Measurements from ENCODE around the gene OR52K1. TPM values are rescaled to one million over a fixed set of nuclear protein-coding genes. Genes with fewer than 3 reads are reported as not detected.
"Not testable (repeated sequence)": the region's sequence is repeated elsewhere in the genome, so short reads cannot be mapped to it uniquely, and the experiment has no call there.

OR52K1 gene
- total RNA-seq, 1 experiment from 2014 or later = not detected

DNA sequence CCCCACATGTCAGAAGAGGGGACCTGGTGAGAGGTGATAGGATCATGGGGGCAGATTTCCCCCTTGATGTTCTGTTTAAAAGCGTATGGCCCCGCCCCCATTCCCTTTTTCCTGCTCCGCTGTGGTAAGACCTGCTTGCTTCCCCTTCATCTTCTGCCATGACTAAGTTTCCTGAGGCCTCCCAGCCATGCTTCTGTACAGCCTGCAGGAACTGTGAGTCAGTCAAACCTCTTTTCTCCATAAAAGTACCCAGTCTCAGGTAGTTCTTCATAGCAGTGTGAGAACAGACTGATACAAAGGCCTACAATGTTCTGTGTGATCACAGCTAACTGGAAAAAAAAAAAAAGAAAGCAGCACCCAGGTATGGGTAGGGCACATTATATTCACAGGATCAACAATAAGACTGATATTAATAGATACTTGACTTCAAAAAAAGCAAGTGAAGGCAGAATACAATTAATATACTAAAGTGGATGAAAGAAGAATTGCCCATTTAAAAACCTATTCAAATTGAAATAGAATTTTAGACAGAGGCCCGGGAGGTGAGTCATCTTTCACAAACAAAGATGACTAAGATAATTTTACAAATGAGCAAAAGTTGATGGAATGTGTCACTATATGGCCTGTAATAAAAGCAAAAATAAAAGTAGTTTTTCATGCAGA lies 1.7 kb upstream of the OR52K1 start:
- no peak for DNase-seq (ENCODE audit: low read depth)
- in situ Hi-C loops (cut with HindIII; ENCODE audit: low pct_unique_long_range_greater_than_20kb, low sequenced_read_pairs) = no loop called here

DNA sequence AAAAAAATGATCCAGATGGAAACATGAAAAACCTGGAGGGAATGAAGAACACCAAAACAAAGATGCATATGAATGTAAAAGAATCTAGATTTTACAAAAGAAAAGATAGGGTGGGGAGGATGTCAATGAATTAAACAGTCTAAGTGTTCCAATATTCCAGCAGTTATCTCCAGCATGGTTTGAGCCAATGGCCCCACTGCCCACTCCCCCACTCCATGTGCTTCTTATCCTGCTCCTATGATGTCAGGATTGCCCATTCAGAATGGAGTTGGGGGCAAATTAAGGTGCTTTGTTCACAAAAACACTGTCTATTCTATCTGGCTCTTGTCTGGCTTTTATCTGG lies 1.2 kb upstream of the OR52K1 start:
- in situ Hi-C loops (cut with HindIII; ENCODE audit: low pct_unique_long_range_greater_than_20kb, low sequenced_read_pairs) = no loop called here

DNA sequence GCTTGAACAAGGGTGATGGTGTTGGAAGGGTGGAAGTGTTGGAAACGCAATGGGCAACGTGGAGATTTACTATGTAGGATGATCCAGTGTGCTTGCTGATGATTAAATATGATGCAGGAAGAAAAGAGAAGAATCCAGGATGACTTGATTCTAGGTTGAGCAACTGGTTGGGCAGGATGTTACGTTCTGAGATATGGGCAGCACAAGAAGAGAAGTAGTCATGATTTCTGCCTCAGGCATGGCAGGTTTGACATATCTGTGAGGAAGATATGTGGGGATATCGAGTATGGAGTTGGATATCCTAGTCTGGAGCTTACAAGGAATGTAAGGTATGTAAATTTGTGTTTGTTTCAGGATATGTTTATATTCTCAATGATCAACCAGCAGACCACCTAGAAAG lies 1.9 kb downstream of the OR52K1 start:
- DNase-seq (ENCODE audit: low read depth) = no peak
- in situ Hi-C loops (cut with HindIII; ENCODE audit: low pct_unique_long_range_greater_than_20kb, low sequenced_read_pairs) = no loop called here

More for the DNA sequence above, 1.2 kb upstream of the OR52K1 start:
- no peak for DNase-seq (ENCODE audit: low read depth)

- DNase-seq (ENCODE audit: low read depth); in situ Hi-C loops (cut with HindIII; ENCODE audit: low pct_unique_long_range_greater_than_20kb, low sequenced_read_pairs): not testable (repeated sequence)
These were observed 9.0 kb downstream of the OR52K1 start for GRCh38 chr11:4491405-4491804.

DNA sequence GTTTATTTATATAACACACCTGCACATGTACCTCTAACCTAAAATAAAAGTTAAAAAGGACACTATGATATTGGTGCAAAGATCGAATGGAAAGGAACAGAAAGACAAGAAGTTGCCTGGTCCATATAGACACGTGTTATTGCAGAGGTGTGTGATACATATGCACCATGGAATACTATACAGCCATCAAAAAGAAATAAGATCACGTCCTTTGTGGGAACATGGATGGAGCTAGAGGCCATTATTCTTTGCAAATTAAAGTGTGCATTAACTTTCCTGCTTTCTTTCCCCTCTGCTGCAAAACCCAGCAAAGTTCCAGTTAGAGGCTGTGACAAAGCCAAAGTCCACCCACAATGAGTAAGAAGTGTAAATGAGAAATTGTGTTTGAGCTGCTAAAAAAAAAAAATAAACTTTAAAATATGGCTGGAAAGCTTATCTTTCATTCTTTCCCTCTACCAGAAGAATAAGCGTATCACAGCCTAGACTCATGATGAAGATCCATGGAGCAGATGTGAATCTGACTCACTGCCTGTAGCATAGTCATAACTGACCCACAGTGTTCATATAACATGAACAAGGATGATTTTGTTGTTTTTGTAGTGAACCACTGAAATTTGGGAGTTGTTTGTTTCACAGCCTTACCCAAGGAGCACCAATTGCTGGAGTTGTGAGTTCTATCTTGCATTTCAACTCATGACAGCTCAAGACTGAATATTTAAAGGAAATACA lies 9.6 kb downstream of the OR52K1 start:
- DNase-seq (ENCODE audit: low read depth) = no peak
- in situ Hi-C loops (cut with HindIII; ENCODE audit: low pct_unique_long_range_greater_than_20kb, low sequenced_read_pairs) = no loop called here

DNA sequence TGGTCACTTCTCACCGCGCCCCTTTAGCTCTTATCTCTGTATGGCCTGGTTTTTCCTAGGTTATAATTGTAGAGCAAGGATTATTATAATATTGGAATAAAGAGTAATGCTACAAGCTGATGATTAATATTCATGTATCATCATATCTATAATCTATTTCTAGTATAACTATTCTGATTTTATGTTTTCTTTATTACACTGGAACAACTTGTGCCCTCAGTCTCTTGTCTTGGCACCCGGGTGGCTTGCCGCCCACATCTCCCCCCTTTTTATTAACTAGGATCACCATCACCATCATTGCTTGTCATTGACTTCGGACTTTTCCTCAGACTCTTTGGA lies 11.0 kb downstream of the OR52K1 start:
- no peak for DNase-seq (ENCODE audit: low read depth)
- in situ Hi-C loops (cut with HindIII; ENCODE audit: low pct_unique_long_range_greater_than_20kb, low sequenced_read_pairs) = no loop called here

DNA sequence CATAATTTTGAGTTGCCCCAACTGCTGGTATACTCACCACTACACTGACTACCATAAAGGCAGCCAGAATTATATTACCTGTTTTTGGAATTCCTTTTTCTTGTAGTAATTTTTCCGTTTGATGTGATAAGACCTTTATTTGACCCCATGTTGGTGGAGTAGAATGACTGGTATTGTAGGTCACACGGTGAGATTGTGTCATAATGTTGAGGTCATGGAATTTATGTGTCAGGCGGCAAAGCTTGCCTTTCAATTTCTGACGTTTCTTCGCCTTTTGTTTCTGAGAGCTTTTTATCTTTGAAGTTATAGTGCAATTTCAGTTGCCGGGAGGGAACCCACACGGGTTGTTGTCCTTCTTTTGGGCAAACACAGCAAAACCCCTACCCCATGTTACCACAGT lies 13.0 kb downstream of the OR52K1 start:
- DNase-seq (ENCODE audit: low read depth) = no peak
- in situ Hi-C loops (cut with HindIII; ENCODE audit: low pct_unique_long_range_greater_than_20kb, low sequenced_read_pairs) = no loop called here

DNA sequence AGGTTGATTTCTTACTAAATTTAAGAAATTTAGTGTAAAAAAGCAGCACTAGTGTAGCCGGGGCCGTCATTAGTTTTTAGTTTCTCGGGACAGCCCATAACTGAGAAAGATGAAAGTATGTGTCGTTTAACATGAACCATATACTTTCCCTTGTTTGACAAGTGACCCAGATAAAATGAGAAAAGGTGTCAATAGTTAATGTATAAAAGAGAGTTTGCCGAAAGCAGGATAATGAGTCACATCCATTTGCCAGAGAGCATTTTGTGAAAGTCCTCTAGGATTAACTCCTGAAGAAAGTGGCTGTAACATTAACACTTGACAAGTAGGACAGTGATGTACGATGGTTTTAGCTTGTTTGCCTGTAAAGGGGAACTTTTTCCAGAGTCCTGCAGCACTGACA lies 13.5 kb downstream of the OR52K1 start:
- in situ Hi-C loops (cut with HindIII; ENCODE audit: low pct_unique_long_range_greater_than_20kb, low sequenced_read_pairs) = no loop called here
- DNase-seq (ENCODE audit: low read depth) = no peak

GRCh38 chr11:4496557-4497248 lies 14.3 kb downstream of the OR52K1 start:
- no peak for DNase-seq (ENCODE audit: low read depth)
- in situ Hi-C loops (cut with HindIII; ENCODE audit: low pct_unique_long_range_greater_than_20kb, low sequenced_read_pairs) = no loop called here

GRCh38 chr11:4508886-4509285 lies 26.4 kb downstream of the OR52K1 start:
- in situ Hi-C loops (cut with HindIII; ENCODE audit: low pct_unique_long_range_greater_than_20kb, low sequenced_read_pairs) = no loop called here

DNA sequence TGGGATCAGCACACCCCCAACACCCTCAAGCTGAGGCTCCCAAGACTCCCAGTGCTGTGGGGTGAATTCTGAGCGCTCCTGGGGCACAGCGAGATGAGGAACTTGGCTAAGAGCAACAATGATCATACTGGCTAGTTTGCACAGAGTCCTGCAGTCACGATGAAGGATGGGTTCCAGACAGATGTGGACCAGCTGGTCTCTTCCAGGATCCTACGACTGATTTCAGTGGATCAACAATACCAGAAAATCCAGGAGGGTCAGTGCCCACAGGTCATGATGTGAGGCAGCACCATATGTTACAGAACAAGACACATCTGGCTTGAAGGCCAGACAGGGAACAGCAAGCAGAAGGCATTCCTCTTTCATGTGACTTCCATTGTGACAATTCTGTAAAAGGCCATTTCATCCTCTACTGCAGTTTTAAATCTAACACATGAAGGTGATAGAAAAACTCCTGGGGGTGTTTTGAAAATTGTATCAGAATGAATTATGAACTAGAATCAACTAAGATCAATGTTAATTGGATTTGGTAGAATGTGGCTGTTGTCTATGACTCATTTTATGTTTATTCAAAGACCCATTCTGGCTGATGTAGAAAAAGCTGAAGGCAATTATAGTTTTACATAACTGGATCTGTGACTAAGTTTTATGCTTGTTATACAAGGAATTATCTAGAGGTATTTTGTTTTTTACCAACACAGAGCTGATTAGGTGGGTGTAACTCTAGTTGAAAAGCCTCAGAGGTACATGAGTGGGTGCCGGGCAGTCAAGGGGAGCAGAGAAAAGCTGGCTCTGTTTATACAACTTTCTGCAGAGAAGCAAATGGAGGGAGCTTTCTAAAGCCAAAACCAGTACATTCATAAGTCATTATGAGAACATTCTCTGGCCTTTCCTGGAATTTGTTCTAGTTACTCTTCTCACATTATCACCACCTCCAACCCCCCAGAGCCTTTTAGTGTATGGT lies 29.1 kb downstream of the OR52K1 start:
- DNase-seq (ENCODE audit: low read depth) = no peak
- in situ Hi-C loops (cut with HindIII; ENCODE audit: low pct_unique_long_range_greater_than_20kb, low sequenced_read_pairs) = no loop called here

More at GRCh38 chr11:4508886-4509285, 26.4 kb downstream of the OR52K1 start:
- DNase-seq (ENCODE audit: low read depth) = no peak

- in situ Hi-C loops (cut with HindIII; ENCODE audit: low pct_unique_long_range_greater_than_20kb, low sequenced_read_pairs) = no loop called here
- DNase-seq (ENCODE audit: low read depth) = no peak
These were observed 31.8 kb downstream of the OR52K1 start for GRCh38 chr11:4514196-4514595.

GRCh38 chr11:4522339-4522738 lies 39.9 kb downstream of the OR52K1 start:
- in situ Hi-C loops (cut with HindIII; ENCODE audit: low pct_unique_long_range_greater_than_20kb, low sequenced_read_pairs) = no loop called here
- DNase-seq (ENCODE audit: low read depth) = no peak

DNA sequence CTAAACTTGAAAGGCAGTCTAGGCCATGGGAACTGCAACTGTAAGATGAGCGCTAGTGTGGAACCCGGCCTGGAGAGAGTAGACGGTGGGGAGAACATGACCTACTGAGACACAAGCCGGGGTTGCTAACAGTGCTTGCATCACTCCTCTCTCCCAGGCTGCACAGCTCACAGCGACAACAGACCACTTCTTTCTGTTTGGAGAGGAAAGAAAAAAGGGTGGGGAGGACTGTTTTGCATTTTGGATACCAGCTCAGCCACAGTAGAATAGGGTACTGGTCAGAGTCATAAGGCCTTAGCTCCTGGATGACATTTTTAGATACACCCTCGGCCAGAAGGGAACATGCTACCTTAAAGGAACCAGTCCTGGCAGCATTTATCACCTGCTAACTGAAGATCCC lies 40.3 kb downstream of the OR52K1 start:
- in situ Hi-C loops (cut with HindIII; ENCODE audit: low pct_unique_long_range_greater_than_20kb, low sequenced_read_pairs) = no loop called here

DNA sequence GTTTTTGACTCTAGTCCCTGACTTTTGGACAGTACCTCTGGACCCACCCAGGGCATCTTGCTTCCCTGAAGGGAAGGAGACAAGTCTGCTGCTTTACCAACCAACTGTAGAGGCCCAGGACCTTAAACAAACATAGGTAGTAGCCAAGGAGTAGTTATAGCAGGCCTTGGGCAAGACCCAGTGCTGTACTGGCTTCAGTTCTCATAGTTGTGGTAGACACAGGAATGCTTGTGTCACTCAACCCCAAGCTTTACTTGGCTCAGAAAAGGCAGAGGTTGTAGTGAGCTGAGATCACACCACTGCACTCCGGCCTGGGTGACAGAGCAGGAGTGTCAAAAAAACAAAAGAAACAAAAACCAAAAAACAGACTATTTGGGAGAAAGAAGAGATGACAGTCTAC lies 41.2 kb downstream of the OR52K1 start:
- in situ Hi-C loops (cut with HindIII; ENCODE audit: low pct_unique_long_range_greater_than_20kb, low sequenced_read_pairs) = no loop called here
- DNase-seq (ENCODE audit: low read depth) = no peak

More for the DNA sequence above, 40.3 kb downstream of the OR52K1 start:
- no peak for DNase-seq (ENCODE audit: low read depth)

DNA sequence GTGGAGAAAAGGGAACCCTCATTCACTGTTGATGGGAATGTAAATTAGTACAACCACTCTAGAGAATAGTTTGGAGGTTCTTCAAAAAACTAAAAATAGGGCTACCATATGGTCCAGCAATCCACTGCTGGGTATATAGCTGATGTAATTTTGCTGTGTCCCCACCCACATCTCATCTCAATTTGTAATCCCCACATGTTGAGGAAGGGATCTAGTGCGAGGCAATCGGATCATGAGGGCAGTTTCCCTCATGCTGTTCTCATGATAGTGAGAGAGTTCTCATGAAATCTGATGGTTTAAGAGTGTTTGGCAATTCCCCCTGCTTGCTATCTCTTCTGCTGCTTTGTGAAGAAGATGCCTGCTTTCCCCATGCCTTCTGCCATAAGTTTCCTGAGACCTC lies 45.5 kb downstream of the OR52K1 start:
- in situ Hi-C loops (cut with HindIII; ENCODE audit: low pct_unique_long_range_greater_than_20kb, low sequenced_read_pairs) = no loop called here
- DNase-seq (ENCODE audit: low read depth) = no peak

- in situ Hi-C loops (cut with HindIII; ENCODE audit: low pct_unique_long_range_greater_than_20kb, low sequenced_read_pairs) = not testable (repeated sequence)
These were observed 49.2 kb downstream of the OR52K1 start for GRCh38 chr11:4531686-4532085.

GRCh38 chr11:4539603-4540219 lies 57.3 kb downstream of the OR52K1 start:
- no peak for DNase-seq (ENCODE audit: low read depth)

More at GRCh38 chr11:4531686-4532085, 49.2 kb downstream of the OR52K1 start:
- DNase-seq (ENCODE audit: low read depth) = not testable (repeated sequence)

More at GRCh38 chr11:4539603-4540219, 57.3 kb downstream of the OR52K1 start:
- in situ Hi-C loops (cut with HindIII; ENCODE audit: low pct_unique_long_range_greater_than_20kb, low sequenced_read_pairs) = no loop called here

Measured in Caki2 (cell line).